GM19438 (cell line): ENCODE results near the gene CCDC157.
A peak's percentile ranks its signal among the peaks of the same experiment; 100 is the strongest.
"Not testable (repeated sequence)": the region's sequence is repeated elsewhere in the genome, so short reads cannot be mapped to it uniquely, and the experiment has no call there.

Experiments used
- ATAC-seq: cut with Tn5 transposase; IDR thresholded peaks from one replicate; pipeline ENCODE4 v1.9.1; 2021; ENCODE audit warnings: low read depth; ENCODE audit not compliant: unreplicated experiment

CCDC157 gene

DNA sequence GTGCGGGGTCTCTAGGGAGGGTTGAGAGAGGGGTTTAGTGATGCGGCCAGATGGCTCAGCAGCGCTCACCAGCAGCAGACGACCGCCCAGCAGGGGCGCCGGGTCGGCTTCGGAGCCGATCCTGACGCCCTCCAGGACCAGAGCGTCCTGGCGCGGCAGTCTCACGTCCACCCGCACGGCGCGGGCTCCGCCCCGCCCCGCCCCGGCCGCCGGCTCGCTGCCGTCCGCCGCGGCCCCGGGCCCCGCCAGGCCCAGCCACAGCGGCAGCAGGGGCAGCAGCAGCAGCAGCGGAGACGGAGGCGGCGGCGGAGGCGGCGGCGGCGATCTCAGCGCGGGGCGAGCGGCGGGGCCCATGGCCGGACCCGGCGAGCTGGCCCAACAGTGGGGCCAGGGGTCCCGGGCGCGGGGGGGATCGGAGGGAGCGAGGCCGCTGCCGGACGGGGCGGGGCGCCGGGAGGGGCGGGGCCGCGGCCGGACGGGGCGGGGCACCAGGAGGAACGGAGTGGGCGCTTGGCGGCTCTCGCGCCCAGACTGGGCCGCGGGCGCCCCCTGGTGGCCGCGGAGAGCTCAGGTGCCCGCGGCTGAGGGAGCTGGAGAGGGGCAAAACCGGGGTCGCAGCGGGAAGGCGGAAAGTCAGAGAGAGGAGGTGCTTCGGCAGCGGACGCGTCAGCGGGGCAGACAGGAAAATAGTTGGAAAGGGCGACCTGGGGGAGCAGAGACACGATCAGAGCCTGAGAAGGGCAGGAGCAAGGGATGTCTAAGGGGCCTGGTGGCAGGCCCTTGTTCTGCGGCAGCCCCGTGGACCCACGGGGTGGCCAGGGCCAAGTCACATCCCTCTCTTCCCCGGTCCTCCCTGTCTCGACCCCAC is 30.4 kb downstream of the CCDC157 start, which contains the start of gene RNF215:
TSS of gene RNF215 (minus strand) at position 452 of the 868 bp plus-strand sequence. CDS start at position 354, 98 bp downstream.
- ATAC-seq, result peak; percentile 65

DNA sequence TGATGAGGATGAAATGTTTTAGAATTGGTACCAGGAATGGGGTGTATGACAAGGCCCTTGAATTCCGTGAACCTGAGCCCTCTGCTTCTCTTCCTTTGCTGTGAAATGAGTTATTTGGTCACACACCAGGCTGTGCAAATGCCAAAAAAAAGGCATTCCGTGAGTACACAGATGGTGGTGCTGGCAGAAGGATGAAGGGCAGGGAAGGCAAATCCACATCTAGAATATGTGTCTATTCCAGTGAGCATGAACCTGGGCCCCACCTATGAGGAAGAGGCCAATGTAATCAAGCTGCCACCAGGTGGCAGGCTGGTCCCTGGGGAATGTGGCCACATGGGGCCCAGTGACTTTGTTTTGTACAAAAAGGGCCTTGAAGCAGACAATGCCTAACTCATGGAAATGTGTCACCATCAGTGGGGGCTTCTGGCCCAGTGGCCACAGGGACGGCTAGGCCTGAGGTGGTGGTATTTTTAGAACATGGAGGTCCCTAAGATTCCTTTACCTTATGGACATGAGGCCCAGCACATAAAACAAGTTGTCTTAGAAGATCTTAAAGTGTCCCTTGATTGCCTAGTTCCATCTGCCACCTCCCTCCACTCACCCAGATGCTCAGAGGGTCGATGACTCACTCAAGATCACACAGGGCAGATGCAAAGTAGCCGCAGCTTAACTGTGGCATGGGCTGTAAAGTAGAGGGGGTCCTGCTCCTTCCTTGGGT is 34.3 kb downstream of the CCDC157 start:
- ATAC-seq, result no peak

DNA sequence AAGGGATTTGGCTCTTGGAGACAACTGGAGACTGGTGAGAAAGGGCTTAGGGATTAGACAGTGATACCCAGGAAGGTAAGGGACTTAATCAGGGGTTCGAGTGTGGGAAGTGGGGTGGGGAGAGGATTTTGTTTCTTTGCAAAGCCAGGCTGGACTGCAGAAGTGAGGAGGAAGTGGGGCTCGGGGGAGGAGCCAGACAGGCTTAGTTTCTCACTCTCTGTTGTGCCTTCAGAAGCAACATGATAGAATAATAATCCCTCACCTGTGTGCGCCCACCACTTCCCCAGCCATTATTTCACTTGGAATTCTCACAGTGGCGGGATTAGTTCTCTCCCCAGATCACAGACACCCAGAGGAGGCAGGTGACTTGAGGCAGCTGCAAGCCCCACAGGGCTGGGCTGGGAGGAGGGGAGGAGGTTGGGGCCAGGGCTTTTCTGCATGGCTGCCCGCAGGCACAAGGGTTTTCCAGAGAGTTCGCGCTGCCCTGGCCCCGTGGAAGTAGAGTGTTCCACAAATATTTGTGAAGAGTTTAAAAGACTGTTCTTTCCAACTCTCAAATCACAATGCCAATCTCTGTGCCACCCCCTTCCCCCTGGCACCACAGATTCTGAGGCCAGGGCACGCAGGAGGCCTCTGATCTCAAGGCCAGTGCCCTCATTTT is 36.0 kb downstream of the CCDC157 start:
- ATAC-seq, result no peak

DNA sequence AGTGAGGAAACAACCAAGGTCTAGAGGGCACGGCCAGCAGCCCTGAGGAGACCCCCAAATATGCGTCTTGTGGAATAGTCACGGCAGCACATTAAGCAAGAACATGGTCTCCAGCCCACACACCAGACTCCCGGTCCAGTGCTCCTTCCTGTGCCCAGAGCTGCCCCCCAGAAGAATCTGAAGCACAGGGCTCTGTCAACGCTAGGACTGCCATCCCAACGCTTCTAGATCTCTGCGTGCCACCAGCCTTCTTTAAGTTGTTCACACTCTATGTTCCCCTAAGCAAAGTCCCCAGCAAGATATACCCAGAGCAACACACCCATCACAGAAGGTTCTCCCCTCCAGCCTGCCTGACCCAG is 36.5 kb downstream of the CCDC157 start:
- ATAC-seq, result no peak

DNA sequence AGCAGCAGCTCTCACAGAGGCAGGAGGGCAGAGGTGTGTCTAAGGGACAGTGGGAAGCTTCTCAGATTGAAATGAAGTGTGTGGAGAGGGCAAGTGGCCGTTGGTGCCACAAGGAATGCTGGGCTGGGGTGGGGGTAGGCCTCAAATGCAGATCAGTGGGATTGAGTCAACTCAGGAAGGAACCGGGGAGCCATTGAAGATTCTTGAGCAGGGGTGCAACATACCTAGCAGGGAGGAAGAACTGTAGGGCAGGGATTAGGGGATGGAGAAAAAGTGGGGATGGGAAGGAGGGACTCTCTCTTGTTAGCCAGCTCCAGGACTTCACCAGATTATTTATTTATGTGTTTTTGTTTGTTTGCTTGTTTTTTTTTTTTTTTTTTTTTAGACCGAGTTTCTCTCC is 37.1 kb downstream of the CCDC157 start:
- ATAC-seq, result no peak

DNA sequence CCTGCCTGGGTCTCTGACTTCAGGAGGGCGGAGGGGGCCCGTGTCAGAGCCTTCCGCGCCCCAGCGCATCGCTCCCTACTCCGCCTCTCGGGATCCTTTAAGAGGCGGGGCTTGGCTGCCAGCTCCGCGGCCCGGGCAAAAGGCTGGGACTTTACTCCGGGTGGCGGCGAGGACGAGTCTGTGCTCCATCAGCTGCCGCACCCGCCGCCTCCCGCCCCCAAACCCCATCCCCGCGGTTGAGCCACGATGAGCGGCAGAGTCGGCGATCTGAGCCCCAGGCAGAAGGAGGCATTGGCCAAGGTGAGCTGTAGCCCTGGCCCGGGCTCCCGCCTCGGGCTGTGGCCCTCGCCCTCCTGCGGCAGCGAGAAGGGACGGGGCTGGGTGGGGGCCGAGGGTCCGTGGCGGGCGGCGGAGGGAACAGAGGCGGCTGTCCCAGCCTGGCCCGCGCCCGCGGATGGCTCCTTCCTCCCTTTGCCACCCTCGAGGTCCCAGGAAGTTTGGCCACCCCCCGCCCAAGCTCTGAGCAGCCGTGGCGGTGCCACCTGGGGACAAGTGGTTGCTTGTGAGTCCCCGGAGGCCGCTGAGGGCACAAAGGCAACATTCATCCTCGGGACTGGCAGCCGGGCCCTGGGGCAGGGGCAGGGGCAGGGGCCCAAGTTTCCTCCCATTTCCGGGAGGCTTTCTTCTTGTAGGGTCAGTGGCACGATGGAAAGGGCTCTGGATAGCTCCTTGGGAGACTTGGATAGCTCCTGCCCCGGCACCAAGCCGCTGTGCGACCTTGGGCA is 40.3 kb downstream of the CCDC157 start, which contains the start of gene SEC14L2:
TSS of gene SEC14L2 (plus strand) at position 148 of the 785 bp plus-strand sequence. CDS start at position 247, 99 bp downstream.
- ATAC-seq, result no peak

DNA sequence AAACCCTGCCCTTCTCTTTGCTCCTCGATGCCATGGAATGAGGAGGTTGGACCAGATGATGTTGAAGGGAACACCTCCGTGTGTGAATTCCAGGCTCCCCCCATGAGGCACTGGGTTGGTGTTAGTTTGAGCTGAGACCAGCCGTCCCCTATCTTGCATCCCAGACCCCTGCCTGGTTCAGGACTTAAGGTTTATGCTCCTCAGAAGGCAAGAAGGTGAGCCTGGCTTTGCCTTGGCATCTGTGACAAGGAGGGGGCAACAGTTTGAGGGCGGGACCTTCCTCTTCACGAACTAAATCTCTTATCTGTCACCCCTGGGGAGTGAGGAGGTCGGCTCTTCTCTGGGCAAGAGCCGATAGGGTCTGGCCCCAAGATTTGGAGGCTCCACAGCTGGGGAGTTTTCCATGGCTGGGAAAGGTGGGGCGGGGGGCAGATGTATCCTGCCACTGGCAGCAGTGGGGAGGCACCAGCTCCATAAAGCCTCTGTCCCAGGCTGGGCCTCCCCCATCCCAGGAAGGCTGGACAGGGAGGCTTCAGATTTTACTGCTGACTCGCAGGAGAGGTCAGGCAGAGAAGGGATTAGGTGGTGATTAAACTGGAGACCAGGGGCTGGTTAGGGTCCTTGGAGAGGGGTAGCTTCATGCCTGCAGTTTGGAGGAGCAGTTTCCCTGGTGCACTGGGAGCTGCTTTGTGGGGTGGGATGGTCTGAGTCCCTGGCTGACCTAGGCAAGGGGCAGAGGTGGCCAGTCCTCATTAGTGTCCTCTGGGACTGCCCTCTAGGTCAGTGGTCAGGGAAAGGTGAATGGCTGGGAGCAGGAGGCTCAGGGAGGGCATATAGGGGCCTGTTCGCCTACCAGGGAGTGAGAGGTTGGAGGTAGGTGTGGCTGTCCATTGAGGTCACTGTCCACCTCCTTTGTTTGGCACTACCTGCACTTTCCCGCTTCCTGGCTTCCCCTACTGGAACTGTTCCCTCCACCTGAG is 41.1 kb downstream of the CCDC157 start:
- ATAC-seq, result no peak

DNA sequence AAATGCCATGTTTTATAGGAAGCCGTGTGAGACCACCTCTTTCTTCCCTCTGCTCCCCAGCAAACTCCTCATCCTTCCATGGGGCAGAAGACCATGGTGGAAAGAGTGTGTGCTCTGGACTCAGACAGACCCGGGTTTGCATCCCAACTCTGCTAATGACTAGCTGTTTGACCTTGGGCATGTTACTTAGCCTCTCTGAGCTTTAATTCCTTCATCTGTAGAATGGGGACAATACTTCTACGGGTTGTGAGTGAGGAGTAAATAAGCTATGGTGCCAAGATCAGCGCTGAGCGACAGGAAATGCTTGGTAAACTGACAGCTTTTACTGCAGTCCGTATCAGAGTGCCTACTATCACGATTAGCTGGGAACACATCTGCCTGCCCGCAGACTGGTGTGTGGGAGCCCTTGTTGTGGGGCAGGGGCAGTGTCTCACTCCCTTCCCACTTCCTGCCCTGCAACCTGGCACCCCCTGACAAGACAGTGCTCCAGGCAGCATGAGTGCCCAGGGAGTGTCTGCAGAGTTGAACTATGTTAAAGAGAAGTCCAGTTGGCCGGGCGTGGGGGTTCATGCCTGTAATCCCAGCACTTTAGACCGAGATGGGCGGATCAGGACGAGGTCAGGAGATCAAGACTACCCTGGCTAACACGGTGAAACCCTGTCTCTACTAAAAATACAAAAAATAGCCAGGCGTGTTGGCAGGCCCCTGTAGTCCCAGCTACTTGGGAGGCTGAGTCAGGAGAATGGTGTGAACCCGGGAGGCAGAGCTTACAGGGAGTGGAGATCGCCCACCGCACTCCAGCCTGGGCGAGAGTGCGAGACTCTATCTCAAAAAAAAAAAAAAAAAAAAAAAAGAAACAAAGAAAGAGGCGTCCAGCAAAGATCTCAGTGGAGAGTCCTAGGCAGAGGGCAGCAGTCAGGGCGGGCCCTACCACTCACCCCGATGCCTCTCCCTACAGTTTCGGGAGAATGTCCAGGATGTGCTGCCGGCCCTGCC is 42.2 kb downstream of the CCDC157 start:
- ATAC-seq, result no peak

DNA sequence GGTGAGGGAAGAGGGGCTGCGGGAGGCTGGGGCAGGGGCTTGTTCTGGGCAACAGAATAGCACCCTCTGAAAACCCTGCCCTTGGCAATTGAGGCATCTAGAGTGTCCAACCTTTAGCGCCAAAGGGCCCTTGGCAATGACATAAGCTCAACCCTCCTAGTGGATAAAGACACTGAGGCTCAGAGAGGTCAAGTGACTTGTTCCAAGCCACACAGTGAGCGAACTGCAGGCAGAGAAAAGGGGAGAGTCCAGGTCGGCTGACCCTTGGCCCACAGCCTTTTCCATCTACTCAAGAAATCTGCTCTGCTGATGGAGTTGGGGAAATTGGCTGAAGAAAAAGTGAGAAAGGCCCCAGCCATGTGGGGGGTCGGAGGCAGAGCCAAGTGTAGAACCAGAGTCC is 42.9 kb downstream of the CCDC157 start:
- ATAC-seq, result no peak

DNA sequence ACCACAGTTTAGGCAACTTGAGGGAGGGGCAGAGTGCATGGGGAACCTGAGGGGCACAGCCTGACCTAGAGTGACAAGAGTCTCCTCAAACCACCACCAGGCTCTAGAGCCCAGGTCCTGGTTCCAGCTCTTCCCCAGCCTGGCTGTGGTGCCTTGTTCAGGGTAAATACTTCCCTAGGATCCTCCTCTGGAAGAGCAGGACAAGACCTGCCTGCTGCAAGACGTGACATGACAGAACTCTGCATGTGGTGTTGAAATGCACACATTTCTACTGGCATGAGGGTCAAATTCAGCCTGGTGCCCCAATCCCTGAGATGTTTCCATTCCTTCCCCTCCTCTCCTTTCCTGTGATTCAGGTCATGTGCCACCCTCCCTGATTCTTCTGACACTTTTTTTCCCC is 43.4 kb downstream of the CCDC157 start:
- no peak for ATAC-seq

DNA sequence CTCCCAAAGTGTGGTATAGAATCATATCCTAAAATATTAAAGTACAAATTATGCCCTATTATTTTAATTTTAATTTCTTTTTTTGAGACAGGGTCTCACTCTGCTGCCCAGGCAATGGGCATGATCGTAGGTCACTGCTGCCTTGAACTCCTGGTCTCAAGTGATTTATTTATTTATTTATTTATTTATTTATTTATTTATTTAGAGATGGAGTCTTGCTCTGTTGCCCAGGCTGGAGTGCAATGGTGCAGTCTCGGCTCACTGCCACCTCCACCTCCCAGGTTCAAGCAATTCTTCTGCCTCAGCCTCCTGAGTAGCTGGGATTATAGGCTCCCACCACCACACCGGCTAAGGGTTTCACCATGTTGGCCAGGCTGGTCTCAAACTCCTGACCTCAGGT is 44.2 kb downstream of the CCDC157 start:
- not testable (repeated sequence) for ATAC-seq

DNA sequence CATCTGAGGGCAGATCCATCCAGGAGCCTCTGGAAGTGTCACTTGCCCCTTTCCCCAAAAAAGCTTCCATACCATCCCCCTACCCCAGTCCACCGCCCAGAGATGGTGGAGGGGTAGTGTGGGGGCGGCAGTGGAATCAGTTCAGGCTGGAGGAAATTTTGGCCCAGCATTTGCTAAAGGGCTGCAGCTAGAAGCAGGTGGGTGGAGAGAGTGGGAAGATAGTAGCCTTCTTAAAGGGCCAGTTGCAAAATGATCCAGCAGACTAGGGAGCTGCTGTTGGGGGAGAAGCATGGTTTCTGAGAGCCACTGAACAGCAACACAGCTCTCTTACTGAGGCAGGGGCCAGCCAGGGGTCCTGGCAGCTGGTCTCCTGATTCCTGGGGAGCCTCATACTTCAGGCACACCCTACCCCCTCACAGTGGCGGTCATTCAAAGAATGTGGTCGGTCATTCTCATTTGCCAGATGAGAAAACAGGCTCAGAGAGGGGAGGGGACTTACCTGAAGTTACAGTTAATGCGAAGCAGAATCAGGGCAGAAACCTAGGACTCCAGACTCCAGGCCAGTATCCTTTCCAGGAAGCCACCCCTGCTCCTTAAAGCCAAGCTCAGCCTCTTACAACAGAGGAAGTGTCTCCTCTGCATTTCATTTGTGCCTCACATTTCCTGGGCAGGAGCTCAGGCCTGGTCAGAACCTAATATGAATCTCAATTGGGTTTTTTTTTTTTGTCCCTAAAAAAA is 45.4 kb downstream of the CCDC157 start:
- no peak for ATAC-seq

DNA sequence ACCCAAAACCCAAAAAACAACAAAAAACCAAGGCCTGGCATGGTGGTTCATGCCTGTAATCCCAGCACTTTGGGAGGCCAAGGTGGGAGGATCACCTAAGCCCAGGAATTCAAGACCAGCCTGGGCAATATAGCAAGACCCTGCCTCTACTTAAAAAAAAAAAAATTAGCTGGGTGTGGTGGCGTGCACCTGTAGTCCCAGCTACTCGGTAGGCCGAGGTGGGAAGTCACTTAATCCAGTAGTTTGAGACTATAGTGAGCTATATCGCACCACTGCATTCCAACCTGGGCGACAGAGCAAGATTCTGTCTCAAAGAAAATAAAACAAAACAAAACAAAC is 45.9 kb downstream of the CCDC157 start:
- ATAC-seq, result not testable (repeated sequence)

DNA sequence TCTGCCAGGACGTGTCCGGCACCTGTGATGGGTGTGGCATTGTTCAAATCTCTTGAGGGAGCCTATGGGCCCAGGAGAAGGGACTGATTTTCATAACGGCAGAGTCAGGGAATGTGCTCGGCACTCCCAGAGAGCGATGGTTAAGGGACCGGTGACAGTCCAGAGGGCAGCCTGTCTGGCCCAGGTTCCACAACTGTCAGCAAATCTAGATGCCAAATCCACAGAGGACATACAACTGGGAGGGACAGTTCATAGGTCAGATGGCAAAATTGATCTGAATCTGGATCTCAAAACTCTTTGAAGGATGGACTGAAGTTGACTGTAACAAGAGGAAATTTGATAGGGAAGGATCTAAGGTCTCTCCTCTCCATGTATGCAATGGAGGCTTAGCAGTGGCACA is 47.5 kb downstream of the CCDC157 start:
- ATAC-seq, result no peak

DNA sequence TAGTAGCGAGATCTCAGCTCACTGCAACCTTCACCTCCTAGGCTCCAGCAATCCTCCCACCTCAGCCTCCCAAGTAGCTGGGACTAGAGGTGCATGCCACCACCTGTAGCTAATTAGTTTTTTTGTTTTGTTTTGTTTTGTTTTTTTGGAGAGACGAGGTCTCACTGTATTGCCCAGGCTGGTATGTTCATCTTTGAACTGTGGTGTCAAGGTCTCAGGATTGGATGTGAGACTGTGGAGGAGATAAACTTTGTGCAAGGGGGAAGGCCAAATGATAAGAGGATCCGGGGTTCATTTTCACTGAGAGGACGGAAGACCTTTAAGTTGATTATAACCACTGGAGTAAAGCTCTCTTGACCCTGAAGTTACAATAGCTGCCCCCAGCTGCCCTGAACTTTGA is 48.9 kb downstream of the CCDC157 start:
- ATAC-seq, result no peak

DNA sequence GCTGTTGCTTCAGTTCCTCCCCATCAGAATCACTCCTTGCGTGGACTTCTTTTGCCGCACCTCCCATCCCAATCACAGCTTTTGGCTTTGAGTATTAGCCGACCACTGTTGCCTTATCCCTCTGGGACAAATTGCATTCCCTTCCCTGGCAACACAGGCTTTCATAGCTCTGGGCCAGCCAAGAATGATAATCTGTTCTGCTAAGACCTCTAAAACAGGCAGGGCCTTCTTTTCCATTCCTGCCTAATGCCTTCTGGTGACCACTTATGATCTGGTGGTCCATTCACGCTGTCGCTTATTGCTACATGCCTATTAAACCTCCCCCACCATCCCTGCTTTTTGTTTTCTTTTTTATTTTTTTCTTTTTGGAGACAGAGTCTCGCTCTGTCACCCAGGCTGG is 49.6 kb downstream of the CCDC157 start:
- no peak for ATAC-seq

DNA sequence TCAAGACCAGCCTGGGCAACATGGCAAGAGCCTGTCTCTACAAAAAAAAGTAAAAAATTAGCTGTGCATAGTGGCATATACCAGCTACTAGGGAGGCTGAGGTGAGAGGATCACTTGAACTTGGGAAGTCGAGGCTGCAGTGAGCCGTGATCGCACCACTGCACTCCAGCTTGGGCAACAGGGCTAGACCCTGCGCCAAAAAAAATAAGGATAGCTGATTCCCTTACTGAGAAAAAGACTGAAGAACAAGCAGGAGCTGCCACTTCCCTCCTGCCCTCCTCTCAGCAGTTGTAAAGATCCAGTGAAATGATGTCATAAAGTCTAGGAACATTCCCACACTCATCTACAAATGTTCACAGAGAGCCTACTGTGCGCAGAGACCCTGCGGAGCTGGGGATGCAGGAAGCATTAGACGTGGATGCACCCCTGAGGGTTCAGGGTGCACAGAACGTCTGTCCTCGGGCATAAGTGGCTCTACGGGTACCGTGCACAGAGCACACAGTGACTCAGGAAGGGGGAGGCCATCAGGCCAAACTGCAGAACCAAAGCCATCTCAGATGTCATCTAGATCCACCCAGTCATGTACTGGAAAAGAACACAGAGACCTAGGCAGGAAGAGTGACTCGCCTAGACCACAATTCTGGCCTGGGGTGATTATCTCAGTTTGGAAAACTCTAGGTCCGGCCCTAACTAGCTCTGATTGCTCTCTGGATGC is 51.7 kb downstream of the CCDC157 start:
- no peak for ATAC-seq
